Kidney capillary endothelial cell (primary cell): ENCODE data around the gene RSPO1.
"Not testable (repeated sequence)": the region's sequence is repeated elsewhere in the genome, so short reads cannot be mapped to it uniquely, and the experiment has no call there.

Experiments used
- DNase-seq: peaks from one replicate; pipeline ENCODE4 v3.0.0-alpha.2; 2018; ENCODE audit warnings: low spot score

Gene RSPO1

GRCh38 chr1:37616330-37616729, 18.4 kb downstream of the RSPO1 start:
- no peak for DNase-seq

GRCh38 chr1:37614105-37614504, 20.6 kb downstream of the RSPO1 start:
- DNase-seq: no peak

- no peak for DNase-seq
These were observed 22.5 kb downstream of the RSPO1 start for GRCh38 chr1:37612186-37612585.

GRCh38 chr1:37609994-37610393, 24.7 kb downstream of the RSPO1 start:
- no peak for DNase-seq

GRCh38 chr1:37609002-37609401, 25.7 kb downstream of the RSPO1 start:
- DNase-seq: no peak

- DNase-seq: no peak
These were observed 28.0 kb downstream of the RSPO1 start for GRCh38 chr1:37606481-37607263.

GRCh38 chr1:37605806-37606474, 28.8 kb downstream of the RSPO1 start:
- DNase-seq: no peak

- no peak for DNase-seq
These were observed 29.5 kb downstream of the RSPO1 start for GRCh38 chr1:37605061-37605650.

GRCh38 chr1:37602750-37603694, 31.7 kb downstream of the RSPO1 start:
- no peak for DNase-seq

- no peak for DNase-seq
These were observed 33.3 kb downstream of the RSPO1 start for GRCh38 chr1:37601441-37601840.

- no peak for DNase-seq
These were observed 34.8 kb downstream of the RSPO1 start for GRCh38 chr1:37599940-37600339.

- DNase-seq: no peak
These were observed 38.5 kb downstream of the RSPO1 start for GRCh38 chr1:37596182-37596667.

- DNase-seq: peak; percentile 94
These were observed 39.1 kb downstream of the RSPO1 start, which contains the start of gene GNL2 for GRCh38 chr1:37595440-37596181. GNL2 (minus strand) TSS chr1:37595937; CDS start chr1:37595822, 115 bp downstream.

- DNase-seq: no peak
These were observed 41.0 kb downstream of the RSPO1 start for GRCh38 chr1:37593726-37594125.

GRCh38 chr1:37588939-37589338, 45.8 kb downstream of the RSPO1 start:
- no peak for DNase-seq

- DNase-seq: not testable (repeated sequence)
These were observed 50.1 kb downstream of the RSPO1 start for GRCh38 chr1:37584544-37584943.

- DNase-seq: no peak
These were observed 59.0 kb downstream of the RSPO1 start for GRCh38 chr1:37575692-37576091.

- DNase-seq: peak; percentile 60
These were observed 59.7 kb downstream of the RSPO1 start for GRCh38 chr1:37574834-37575480.

GRCh38 chr1:37570528-37571334, 64.0 kb downstream of the RSPO1 start:
- no peak for DNase-seq

- DNase-seq: no peak
These were observed 67.7 kb downstream of the RSPO1 start for GRCh38 chr1:37567023-37567422.
